NB4 (cell line): ENCODE data around the gene KL.
A peak's percentile ranks its signal among the peaks of the same experiment; 100 is the strongest.

ENCODE experiments used
- DNase-seq: peaks from one replicate; pipeline ENCODE4 v3.0.0; 2010; ENCODE audit warnings: low read depth
- H3K4me3 ChIP-seq: one replicate; pipeline ENCODE4 v1.5.1; 2011; ENCODE audit warnings: mild to moderate bottlenecking, low read depth, low read length, moderate library complexity
- MYC ChIP-seq: IDR thresholded peaks from 2 replicates; pipeline ENCODE4 v1.6.1; 2011; ENCODE audit warnings: low read depth, low read length
- POLR2A ChIP-seq: IDR thresholded peaks from 2 replicates; pipeline ENCODE4 v1.6.1; 2011; ENCODE audit warnings: mild to moderate bottlenecking; ENCODE audit not compliant: insufficient read length; ENCODE audit errors: extremely low read depth
- TF ChIP-seq, protein P1 (sequence below): IDR thresholded peaks from one replicate; pipeline ENCODE4 v1.5.1; 2012; ENCODE audit warnings: low read depth, low read length
- TF ChIP-seq, protein P2 (sequence below): IDR thresholded peaks from 2 replicates; pipeline ENCODE4 v1.6.1; 2011; ENCODE audit warnings: low read depth, low read length

The KL gene

DNA sequence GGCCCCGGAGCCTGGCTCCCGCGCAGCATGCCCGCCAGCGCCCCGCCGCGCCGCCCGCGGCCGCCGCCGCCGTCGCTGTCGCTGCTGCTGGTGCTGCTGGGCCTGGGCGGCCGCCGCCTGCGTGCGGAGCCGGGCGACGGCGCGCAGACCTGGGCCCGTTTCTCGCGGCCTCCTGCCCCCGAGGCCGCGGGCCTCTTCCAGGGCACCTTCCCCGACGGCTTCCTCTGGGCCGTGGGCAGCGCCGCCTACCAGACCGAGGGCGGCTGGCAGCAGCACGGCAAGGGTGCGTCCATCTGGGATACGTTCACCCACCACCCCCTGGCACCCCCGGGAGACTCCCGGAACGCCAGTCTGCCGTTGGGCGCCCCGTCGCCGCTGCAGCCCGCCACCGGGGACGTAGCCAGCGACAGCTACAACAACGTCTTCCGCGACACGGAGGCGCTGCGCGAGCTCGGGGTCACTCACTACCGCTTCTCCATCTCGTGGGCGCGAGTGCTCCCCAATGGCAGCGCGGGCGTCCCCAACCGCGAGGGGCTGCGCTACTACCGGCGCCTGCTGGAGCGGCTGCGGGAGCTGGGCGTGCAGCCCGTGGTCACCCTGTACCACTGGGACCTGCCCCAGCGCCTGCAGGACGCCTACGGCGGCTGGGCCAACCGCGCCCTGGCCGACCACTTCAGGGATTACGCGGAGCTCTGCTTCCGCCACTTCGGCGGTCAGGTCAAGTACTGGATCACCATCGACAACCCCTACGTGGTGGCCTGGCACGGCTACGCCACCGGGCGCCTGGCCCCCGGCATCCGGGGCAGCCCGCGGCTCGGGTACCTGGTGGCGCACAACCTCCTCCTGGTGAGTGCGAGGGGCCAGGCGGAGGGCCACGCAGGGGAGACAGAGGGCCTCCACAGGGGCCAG, at the start of gene KL:
Gene KL (plus strand): TSS at position 10 of the 909 bp plus-strand sequence. CDS start 18 bp downstream, at position 28.
- H3K4me3 ChIP-seq: no peak within 1 kb of the TSS
- DNase-seq: peak; percentile 11
- TF ChIP-seq, protein P1, sequence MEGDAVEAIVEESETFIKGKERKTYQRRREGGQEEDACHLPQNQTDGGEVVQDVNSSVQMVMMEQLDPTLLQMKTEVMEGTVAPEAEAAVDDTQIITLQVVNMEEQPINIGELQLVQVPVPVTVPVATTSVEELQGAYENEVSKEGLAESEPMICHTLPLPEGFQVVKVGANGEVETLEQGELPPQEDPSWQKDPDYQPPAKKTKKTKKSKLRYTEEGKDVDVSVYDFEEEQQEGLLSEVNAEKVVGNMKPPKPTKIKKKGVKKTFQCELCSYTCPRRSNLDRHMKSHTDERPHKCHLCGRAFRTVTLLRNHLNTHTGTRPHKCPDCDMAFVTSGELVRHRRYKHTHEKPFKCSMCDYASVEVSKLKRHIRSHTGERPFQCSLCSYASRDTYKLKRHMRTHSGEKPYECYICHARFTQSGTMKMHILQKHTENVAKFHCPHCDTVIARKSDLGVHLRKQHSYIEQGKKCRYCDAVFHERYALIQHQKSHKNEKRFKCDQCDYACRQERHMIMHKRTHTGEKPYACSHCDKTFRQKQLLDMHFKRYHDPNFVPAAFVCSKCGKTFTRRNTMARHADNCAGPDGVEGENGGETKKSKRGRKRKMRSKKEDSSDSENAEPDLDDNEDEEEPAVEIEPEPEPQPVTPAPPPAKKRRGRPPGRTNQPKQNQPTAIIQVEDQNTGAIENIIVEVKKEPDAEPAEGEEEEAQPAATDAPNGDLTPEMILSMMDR: no peak
- TF ChIP-seq, protein P2, sequence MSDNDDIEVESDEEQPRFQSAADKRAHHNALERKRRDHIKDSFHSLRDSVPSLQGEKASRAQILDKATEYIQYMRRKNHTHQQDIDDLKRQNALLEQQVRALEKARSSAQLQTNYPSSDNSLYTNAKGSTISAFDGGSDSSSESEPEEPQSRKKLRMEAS: no peak
- no peak for TF ChIP-seq POLR2A
- TF ChIP-seq MYC: no peak

DNA sequence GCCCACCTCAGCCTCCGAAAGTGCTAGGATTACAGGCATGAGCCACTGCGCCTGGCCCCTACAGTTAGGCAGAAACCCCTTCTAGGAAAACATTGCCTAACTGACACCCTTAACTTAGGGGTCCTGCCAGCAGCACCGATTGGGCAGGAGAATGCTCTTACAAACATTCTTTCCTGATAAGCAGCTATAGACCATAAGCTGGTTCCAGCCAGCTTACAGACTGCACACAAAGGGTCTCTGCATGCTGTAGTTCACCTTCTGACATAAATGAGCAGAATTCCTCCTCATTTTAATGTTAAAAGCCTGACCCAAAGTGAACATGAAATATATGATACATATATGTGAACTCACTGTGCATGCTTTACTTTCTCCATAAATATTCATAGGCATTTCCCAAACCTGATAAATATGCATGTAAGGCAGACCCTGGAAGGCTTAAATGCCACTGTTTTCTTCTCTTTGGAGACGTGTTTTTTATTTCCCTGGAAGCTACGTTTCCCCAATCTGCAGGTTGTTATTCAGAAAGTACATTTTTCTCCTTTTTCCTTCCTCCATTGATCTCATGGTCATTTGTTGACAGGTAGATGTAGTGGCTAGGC, 48.5 kb upstream of the KL start:
- no peak for DNase-seq
- TF ChIP-seq, protein P2: no peak
- TF ChIP-seq, protein P1: no peak
- H3K4me3 ChIP-seq: no peak overlapping the region

DNA sequence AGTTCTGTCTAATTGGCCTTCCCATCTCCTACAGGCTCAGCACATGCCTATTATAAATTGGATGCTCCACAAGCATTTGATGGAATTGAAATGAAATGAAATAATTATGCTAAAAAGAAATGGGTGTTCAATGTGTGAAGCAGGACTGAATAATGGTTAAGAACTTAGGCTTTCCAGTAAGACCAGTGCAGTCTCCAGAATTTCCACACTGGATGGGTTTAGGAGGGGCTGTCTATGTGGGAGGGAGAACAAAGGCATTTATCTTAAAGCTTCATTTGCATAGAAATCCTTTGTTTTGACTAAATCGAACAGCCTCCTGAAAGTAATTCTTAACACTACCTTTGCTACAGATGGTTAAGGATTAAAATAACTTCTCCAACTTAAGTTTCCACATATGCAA, 47.9 kb upstream of the KL start:
- TF ChIP-seq MYC (no peak), POLR2A (no peak)
- TF ChIP-seq, protein P2: no peak
- DNase-seq: no peak
- H3K4me3 ChIP-seq: no peak overlapping the region

DNA sequence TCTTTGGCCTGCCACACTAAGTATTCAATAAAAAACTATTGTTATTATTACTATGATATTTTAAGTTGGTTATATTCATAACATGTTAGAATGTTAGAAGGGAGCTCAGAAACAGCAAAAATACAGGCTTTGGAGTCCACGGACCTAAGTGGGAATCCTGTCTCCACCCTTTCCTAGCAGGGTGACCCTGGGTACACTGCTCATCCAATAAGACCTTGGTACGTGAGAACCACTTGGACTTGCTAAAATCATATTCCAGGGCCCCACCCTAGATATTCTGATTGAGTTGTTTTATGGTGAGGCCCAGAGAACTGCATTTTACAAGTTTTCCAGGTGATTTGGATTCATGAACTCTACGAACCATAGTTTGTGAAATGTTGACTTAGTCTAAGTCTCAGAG, 47.4 kb upstream of the KL start:
- no peak for DNase-seq
- TF ChIP-seq MYC: no peak
- H3K4me3 ChIP-seq: no peak overlapping the region

DNA sequence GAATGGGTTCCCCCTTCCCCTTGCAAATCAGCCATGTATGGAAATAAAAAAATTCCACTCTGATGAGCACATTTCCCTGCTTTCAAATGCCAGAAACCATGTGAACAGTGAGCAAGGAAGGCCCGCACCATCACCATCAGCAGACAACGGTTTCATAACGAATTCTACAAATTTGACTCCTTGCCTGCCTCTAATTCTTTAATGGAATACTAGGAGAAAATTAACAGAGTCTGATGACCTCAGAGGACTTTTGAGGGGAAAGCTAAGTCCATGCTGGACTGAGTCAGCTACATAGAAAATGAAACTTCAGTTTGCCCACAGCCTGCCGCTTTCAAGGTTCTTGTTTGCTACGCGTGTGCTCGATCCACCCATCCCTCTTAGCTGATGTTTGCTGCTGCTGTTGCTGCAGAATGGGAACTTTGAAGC, 46.7 kb upstream of the KL start:
- TF ChIP-seq MYC (no peak), POLR2A (no peak)
- TF ChIP-seq, protein P1: no peak
- TF ChIP-seq, protein P2: no peak
- H3K4me3 ChIP-seq: no peak overlapping the region
- no peak for DNase-seq

DNA sequence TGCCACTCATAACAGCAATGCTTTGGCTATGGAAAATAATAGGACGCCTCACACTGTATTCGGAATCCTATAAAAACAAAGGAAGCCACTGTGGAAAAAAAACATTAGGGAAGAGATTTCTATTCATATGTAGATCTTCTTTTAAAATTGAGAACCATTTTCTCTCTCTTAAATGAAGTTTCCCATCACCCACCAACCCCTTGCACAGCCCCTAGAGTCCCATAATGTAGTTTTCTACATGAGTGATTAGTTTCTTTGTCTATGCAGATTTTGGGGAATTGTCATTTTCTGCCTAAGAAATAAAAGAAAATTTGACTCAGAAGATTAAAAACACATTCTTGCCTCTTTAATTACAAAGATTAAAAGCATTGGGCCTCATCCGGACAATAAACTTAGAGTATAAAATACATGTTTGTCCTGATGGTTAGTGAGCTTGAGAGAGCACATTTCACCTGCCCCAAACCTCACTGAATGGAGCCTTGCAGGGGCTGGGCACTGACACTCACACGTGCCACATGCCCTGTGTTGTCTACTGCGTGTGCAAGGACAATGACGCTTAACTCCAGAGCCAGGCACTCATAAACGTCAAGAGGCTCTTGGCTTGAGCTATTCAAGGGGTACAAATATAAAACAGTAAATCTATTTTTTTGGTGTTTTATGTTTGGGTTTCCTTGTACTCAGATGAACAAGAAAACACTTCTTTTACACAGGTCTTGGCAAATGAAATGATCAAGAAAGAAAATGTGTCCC, 40.0 kb upstream of the KL start:
- no peak overlapping the region for H3K4me3 ChIP-seq
- TF ChIP-seq MYC (no peak), POLR2A (no peak)
- TF ChIP-seq, protein P2: no peak
- TF ChIP-seq, protein P1: no peak
- no peak for DNase-seq
